Mesothelial cell of epicardium (in vitro differentiated cells): ENCODE data around the gene RMDN3. TPM values are rescaled to one million over a fixed set of nuclear protein-coding genes. Genes with fewer than 3 reads are reported as not detected.

ENCODE experiments used
- DNase-seq, 2 experiments: peaks; one replicate each; pipeline ENCODE4 v3.0.0; 2021; ENCODE audit warnings: low spot score in 2 of 2; ENCODE audit not compliant: unreplicated experiment in 2 of 2
- H3K27ac Mint-ChIP-seq: 2 replicates; pipeline ENCODE4 v1.8.0; 2021; ENCODE audit warnings: mixed read lengths
- H3K27me3 Mint-ChIP-seq: 2 replicates; pipeline ENCODE4 v1.8.0; 2021; ENCODE audit warnings: low read depth, mixed read lengths
- H3K36me3 Mint-ChIP-seq: 2 replicates; pipeline ENCODE4 v1.8.0; 2021; ENCODE audit warnings: mixed read lengths
- H3K4me1 Mint-ChIP-seq: 2 replicates; pipeline ENCODE4 v1.8.0; 2021; ENCODE audit warnings: mixed read lengths
- H3K4me3 Mint-ChIP-seq: 2 replicates; pipeline ENCODE4 v1.8.0; 2021; ENCODE audit warnings: mild to moderate bottlenecking, moderate library complexity, mixed read lengths
- H3K9me3 Mint-ChIP-seq: 2 replicates; pipeline ENCODE4 v1.8.0; 2021; ENCODE audit warnings: mixed read lengths
- CTCF ChIP-seq: fragments of 200-600 bp; sonication (generic); IDR thresholded peaks from one replicate; pipeline ENCODE4 v1.5.0; 2021; ENCODE audit warnings: antibody characterized with exemption; ENCODE audit not compliant: unreplicated experiment
- total RNA-seq: library from RNA; stranded (reverse); gene quantifications from 3 replicates; pipeline ENCODE4 v1.2.1, GENCODE V29; 2021

The RMDN3 gene
- total RNA-seq, 1 donor from 2014 or later = 29.3 TPM

DNA sequence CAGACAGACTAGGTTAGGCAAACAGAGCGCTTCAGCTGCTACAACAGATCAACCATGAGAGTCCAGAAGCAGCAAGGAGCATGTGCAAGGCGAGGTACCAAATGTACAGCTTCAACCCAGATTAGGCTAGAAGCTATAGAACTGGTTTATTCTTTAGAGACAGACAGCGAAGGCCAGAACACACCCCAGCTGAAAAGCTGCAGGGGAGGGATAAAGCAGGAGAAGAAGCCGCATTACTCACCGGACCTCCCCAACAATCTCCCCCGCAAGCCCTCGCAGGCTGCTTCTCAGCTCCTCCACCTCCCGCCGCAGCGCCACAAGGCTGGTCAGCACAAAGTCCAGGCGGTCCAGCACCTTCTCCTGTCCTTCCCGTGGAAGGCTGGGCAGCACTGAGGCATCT lies 3.3 kb downstream of the RMDN3 start:
- no peak for DNase-seq
- Mint-ChIP-seq H3K9me3 (no peaks in the 10 kb centered on the region), H3K27me3 (no peaks in the 10 kb centered on the region), H3K4me1 (peaks cover 21% of the 10 kb centered on the region), H3K36me3 (no peaks in the 10 kb centered on the region), H3K4me3 (no peak overlapping the region), H3K27ac (no peak overlapping the region)
- no peak for TF ChIP-seq CTCF

DNA sequence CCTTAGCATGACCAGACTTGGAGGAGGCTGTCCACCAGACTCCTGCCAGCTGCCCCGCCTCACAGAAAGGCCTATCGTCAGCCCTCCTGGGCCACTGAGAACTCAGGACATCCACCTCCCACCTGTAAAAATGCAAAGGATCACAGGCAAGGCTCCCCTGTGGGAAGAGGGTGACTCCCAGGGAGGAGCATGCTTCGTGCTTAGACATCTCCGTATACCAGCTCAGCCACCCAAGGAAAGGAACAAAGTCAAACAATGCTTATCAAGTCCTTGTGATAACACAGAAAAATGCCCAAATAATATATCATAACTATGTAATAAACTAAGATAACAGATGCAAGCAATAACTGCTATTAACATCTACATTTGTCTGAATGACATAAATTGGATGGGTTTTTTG lies 4.2 kb downstream of the RMDN3 start:
- TF ChIP-seq CTCF = no peak
- Mint-ChIP-seq H3K9me3 (no peaks in the 10 kb centered on the region), H3K36me3 (no peaks in the 10 kb centered on the region), H3K27ac (no peak overlapping the region), H3K4me1 (peaks cover 17% of the 10 kb centered on the region), H3K4me3 (no peak overlapping the region), H3K27me3 (no peaks in the 10 kb centered on the region)
- DNase-seq = no peak

- Mint-ChIP-seq H3K4me3 (no peak overlapping the region), H3K27ac (no peak overlapping the region), H3K9me3 (no peaks in the 10 kb centered on the region), H3K4me1 (peaks cover 8% of the 10 kb centered on the region), H3K36me3 (peaks cover 3% of the 10 kb centered on the region), H3K27me3 (no peaks in the 10 kb centered on the region)
- no peak for DNase-seq
- TF ChIP-seq CTCF = no peak
Measured at GRCh38 chr15:40749151-40749630, 5.9 kb downstream of the RMDN3 start.

DNA sequence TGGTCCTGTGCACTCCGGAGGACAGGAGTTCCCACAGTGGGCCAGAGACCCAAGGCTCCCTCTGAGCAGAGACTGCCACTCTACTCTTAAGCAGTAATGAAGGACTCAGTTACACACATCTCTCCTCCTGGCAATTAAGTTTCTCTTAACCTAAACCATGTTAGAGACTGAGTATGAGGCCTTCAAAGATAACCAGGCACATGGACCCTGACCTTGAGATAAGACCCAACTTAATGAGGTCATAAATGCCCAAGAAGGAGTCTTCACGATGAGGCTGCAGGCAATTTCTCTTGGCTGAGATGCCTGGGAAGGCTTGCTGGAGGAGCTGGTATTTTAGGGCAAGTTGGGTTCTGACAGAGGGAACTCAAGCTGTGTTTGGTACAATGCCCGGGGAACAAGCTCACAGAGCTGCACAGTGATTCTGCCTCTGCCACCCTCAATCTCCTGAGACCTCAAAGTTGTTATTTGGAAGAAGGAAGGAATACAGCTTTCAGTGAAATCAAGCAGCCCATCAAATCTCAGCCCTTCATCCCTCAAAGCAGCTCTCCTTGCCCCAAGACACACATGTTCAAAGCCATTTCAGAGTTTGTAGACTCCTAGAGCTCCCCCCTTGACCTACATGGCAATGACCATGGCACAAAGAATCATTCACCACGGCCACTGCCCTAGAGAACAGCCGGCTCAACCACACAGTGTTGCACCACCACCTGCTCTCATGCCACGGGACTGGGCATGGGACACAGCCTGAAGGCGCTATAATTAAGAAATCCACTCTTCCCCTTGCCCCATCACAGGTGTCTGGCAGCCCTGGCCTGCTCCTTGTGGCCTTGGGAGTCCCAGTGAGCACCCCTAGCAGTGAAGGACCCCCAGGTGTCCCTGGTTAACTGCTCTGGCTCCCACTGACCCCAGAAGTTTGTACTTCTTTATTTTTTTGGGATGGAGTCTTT lies 7.1 kb downstream of the RMDN3 start:
- Mint-ChIP-seq H3K4me1 (peaks cover 3% of the 10 kb centered on the region), H3K36me3 (peaks cover 6% of the 10 kb centered on the region), H3K27ac (no peak overlapping the region), H3K4me3 (no peak overlapping the region), H3K9me3 (no peaks in the 10 kb centered on the region), H3K27me3 (no peaks in the 10 kb centered on the region)
- TF ChIP-seq CTCF = no peak
- DNase-seq = no peak

DNA sequence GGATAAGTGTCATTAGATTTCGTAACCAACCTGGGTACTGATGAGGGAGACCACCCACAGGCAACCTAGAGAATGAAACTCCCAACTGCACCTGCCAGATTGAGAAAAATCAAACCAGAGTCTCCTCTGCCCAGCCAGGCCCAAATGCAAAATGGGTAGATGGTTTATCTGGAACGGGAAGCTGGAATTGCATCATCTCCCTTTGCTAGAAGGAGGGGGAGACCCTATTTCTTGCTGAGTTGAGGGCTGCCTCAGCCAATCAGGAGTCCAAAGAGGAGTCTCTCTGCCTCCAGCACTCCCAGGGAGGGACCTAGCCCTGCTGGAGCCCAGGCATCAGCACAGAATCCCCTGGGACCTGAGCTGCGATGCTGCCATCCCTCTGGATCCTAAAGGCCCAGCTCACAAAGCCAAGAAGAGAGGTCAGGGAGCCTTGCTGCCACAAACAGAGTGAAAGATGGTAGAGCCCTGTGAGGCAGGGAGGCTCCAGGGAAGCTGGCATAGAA lies 8.1 kb downstream of the RMDN3 start:
- Mint-ChIP-seq H3K36me3 (peaks cover 6% of the 10 kb centered on the region), H3K4me1 (no peaks in the 10 kb centered on the region), H3K27me3 (no peaks in the 10 kb centered on the region), H3K27ac (no peak overlapping the region), H3K9me3 (no peaks in the 10 kb centered on the region), H3K4me3 (no peak overlapping the region)
- no peak for TF ChIP-seq CTCF
- DNase-seq = no peak
